Calu3 (cell line): ENCODE measurements around the gene C1QA. TPM values are rescaled to one million over a fixed set of nuclear protein-coding genes. Genes with fewer than 3 reads are reported as not detected.

ENCODE experiments used
- BruUV-seq: library from RNA; stranded (reverse); fragments of 400-500 nt; replicated peaks from 2 replicates; lab custom pipeline; 2021; lab: Mats Ljungman, UMichigan
- CTCF ChIA-PET: fragments of 300-600 bp; sonication (Branson Sonifier 250); formaldehyde crosslinking; loops from one replicate; lab custom pipeline; 2022; ENCODE audit warnings: antibody characterized with exemption; lab: Charles Lee
- DNase-seq: peaks from one replicate; pipeline ENCODE4 v3.0.0; 2022
- H3K27ac Mint-ChIP-seq: one replicate; pipeline ENCODE4 v1.8.0; 2022; ENCODE audit warnings: mixed read lengths; ENCODE audit not compliant: unreplicated experiment
- H3K27me3 Mint-ChIP-seq: one replicate; pipeline ENCODE4 v1.8.0; 2022; ENCODE audit warnings: mixed read lengths; ENCODE audit not compliant: unreplicated experiment
- H3K36me3 Mint-ChIP-seq: one replicate; pipeline ENCODE4 v1.8.0; 2022; ENCODE audit warnings: mild to moderate bottlenecking, moderate library complexity, mixed read lengths; ENCODE audit not compliant: insufficient read depth, unreplicated experiment
- H3K4me1 Mint-ChIP-seq: one replicate; pipeline ENCODE4 v1.8.0; 2022; ENCODE audit warnings: mild to moderate bottlenecking, low read depth, mixed read lengths; ENCODE audit not compliant: unreplicated experiment
- H3K4me3 Mint-ChIP-seq: one replicate; pipeline ENCODE4 v1.8.0; 2022; ENCODE audit warnings: mild to moderate bottlenecking, low read depth, moderate library complexity, mixed read lengths; ENCODE audit not compliant: unreplicated experiment
- H3K9me3 Mint-ChIP-seq: one replicate; pipeline ENCODE4 v1.8.0; 2022; ENCODE audit warnings: low read depth, mixed read lengths; ENCODE audit not compliant: unreplicated experiment
- intact Hi-C: fragments of 100-400 bp; cut with micrococcal nuclease; formaldehyde crosslinking; loops from one replicate; pipeline ENCODE4 v1.10.0; 2022; ENCODE audit not compliant: unreplicated experiment
- total RNA-seq: library from RNA; stranded (reverse); gene quantifications from 2 replicates; pipeline ENCODE4 v1.2.3, GENCODE V29; 2022
- TF ChIP-seq, protein P1 (sequence below): fragments of 200-600 bp; IDR thresholded peaks from one replicate; pipeline ENCODE4 v1.8.0; 2022; ENCODE audit warnings: antibody characterized with exemption; ENCODE audit not compliant: unreplicated experiment

The C1QA gene
- total RNA-seq, 1 experiment from 2014 or later: not detected

DNA sequence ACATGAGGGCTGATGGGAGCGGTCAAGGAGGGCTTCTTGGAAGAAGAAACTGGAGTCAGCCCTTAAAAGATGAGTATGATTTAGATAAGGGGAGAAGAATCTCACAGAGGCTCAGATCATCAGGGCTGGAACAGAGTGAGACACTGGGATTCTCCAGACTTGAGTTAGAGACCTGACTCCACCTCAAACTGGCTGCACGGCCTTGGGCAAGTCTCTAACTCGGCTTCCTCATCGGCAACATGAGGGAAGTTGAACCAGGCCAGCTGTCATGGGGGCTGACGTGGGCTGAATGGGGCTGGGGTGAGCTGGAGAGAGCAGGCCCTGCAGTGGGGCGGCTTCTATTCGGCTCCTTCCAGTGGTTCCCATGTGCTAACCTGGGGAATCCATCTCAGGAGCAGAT lies 9.5 kb downstream of the C1QA start:
- Mint-ChIP-seq H3K36me3 (no peaks in the 10 kb centered on the region), H3K27me3 (peaks cover 45% of the 10 kb centered on the region), H3K4me3 (no peak overlapping the region), H3K27ac (no peak overlapping the region), H3K4me1 (no peaks in the 10 kb centered on the region), H3K9me3 (no peaks in the 10 kb centered on the region)
- BruUV-seq: no TSS peak
- intact Hi-C loops: no loop called here
- CTCF ChIA-PET: no interaction called here
- no peak for DNase-seq
- TF ChIP-seq, protein P1, sequence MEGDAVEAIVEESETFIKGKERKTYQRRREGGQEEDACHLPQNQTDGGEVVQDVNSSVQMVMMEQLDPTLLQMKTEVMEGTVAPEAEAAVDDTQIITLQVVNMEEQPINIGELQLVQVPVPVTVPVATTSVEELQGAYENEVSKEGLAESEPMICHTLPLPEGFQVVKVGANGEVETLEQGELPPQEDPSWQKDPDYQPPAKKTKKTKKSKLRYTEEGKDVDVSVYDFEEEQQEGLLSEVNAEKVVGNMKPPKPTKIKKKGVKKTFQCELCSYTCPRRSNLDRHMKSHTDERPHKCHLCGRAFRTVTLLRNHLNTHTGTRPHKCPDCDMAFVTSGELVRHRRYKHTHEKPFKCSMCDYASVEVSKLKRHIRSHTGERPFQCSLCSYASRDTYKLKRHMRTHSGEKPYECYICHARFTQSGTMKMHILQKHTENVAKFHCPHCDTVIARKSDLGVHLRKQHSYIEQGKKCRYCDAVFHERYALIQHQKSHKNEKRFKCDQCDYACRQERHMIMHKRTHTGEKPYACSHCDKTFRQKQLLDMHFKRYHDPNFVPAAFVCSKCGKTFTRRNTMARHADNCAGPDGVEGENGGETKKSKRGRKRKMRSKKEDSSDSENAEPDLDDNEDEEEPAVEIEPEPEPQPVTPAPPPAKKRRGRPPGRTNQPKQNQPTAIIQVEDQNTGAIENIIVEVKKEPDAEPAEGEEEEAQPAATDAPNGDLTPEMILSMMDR: no peak

DNA sequence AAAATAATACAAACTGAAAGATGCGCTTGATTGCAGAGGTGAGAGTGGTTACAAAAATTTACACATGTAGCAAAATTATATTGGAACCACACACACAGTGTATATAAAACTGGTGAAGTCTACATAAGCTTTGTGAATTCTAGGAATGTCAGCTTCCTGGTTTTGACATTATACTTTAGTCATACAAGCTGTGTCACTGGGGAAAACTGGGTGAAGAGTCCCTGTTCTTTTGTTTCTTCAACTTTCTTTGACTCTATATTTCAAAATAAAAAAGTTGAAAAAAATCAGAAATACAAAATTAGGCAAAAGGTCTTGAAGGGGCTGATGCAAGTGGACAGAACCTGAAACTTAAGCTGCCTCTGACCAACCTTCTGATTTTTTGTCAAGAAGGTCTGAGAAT lies 10.0 kb downstream of the C1QA start:
- intact Hi-C loops: no loop called here
- no peak overlapping the region for H3K4me3 Mint-ChIP-seq
- no peaks in the 10 kb centered on the region for H3K4me1 Mint-ChIP-seq
- DNase-seq: no peak
- H3K36me3 Mint-ChIP-seq: no peaks in the 10 kb centered on the region
- no TSS peak for BruUV-seq
- TF ChIP-seq, protein P1: no peak
- H3K27me3 Mint-ChIP-seq: peaks cover 50% of the 10 kb centered on the region
- no peak overlapping the region for H3K27ac Mint-ChIP-seq
- CTCF ChIA-PET: no interaction called here
- H3K9me3 Mint-ChIP-seq: no peaks in the 10 kb centered on the region

DNA sequence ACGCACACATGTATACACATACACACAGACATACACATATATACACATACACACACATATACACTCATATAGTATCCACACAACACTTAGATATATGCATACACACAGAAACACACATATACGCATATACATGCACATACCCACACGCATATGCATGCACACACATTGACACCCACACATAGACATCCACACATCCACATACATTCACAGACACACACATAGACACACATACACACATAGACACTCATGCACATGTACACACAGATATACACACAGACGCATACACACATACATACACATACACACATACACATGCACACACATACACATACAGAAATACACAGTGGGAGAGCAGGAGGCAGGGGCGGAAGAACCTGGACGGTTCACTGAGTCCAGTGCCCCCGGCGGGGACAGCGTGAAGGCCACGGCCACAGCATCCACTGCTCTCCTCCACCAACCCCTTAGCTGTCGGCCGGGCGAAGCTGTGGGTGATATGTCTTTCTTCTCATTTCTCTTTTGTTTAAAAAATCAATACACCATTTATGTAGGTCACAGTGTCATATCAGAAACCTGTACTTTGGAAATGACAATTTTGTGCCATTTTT lies 13.8 kb downstream of the C1QA start:
- H3K4me1 Mint-ChIP-seq: no peaks in the 10 kb centered on the region
- no peaks in the 10 kb centered on the region for H3K36me3 Mint-ChIP-seq
- H3K4me3 Mint-ChIP-seq: no peak overlapping the region
- no peak for DNase-seq
- TF ChIP-seq, protein P1: no peak
- H3K27me3 Mint-ChIP-seq: peaks cover 78% of the 10 kb centered on the region
- H3K9me3 Mint-ChIP-seq: no peaks in the 10 kb centered on the region
- intact Hi-C loops: no loop called here
- no peak overlapping the region for H3K27ac Mint-ChIP-seq
- CTCF ChIA-PET: no interaction called here
- BruUV-seq: no TSS peak

DNA sequence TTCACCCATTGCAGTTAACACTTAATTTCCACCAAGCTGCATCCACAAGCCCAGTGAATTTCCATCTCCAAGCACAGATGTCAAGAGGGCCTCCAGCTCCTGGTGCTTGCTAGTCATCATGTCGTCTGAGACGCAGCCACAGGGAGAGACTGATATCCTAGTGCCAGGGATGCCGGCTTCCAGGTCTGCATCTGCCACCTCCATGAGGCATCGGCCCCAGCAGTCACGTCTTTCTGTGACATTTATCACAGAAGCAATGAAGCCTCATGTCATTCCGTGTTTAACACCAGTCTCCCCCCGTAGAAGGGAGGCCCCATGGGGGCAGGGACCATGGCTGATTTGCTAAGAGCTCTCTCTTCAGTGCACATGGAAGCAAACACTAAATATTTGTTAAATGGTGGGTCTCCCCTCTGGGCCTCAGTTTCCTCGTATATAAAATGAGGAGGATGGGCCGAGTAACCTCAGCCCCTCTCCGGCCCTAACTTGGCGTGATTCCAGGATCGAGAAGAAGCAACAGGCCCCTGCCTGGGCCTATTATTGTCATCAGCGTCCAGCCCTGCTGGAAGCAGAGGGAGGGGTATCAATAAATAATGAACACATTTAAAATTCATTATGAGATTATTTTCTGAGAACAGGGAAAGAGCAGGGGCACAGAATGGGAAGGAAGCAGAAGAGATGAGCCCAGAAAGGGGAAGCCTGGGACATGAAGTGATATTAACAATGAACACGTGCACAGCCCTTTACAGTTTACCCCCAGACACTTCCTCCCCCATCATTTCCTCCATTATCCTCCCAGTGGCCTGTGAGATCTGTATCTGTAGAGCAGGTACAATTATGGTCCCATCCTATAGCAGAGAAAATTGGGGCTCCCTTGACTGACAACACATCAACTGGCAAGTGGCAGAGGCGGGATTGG lies 15.8 kb downstream of the C1QA start:
- no TSS peak for BruUV-seq
- no peak for DNase-seq
- no peaks in the 10 kb centered on the region for H3K36me3 Mint-ChIP-seq
- peaks cover 86% of the 10 kb centered on the region for H3K27me3 Mint-ChIP-seq
- no peak overlapping the region for H3K27ac Mint-ChIP-seq
- H3K9me3 Mint-ChIP-seq: no peaks in the 10 kb centered on the region
- no peaks in the 10 kb centered on the region for H3K4me1 Mint-ChIP-seq
- intact Hi-C loops: no loop called here
- CTCF ChIA-PET: no interaction called here
- H3K4me3 Mint-ChIP-seq: no peak overlapping the region
- TF ChIP-seq, protein P1: no peak
